AML-193 (cell line): ENCODE measurements around the gene ZC3H18.

Experiments used
- DNase-seq, 2 experiments: peaks; one replicate each; lab custom pipeline; 2025; lab: John Stamatoyannopoulos, UW

The ZC3H18 gene

DNA sequence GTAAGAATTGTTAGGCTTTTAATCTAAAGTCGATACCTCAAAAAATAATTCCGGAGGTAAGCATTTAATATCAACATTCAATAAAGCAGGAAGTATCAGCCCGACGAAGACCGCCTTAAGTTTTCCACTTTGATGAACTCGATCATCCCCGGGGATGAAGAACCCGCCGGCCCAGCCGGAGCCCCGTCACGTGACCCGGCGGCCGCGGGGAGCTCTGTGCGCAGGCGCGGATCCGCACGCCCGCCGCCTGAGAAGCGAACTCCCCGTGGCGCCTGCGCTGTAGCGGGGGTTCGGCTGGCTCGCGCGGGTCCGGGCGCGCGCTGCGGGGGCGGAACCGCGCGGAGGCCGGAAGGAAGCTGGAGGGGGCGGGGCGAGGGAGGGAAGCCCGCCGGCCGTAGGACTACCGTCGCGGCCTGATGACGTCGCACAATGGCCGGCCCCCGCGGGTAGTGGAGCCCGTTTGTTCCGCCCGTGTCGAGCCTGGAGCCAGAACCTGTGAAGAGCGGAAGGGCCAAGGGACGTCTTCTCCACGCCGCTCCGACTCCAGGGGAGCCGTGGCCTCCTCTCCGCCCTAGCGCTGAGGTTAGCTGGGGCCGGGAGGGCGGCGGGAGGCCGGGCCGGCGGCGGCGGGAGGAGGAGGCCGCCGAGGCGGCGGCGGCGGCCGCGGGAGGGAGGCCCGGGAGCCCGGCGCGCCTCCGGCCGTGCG is at the start of gene ZC3H18:
Gene ZC3H18 (plus strand): TSS at position 419 of the 706 bp plus-strand sequence. CDS start 6,721 bp downstream, outside the sequence.
- peak; percentile 88 to 91 for DNase-seq

DNA sequence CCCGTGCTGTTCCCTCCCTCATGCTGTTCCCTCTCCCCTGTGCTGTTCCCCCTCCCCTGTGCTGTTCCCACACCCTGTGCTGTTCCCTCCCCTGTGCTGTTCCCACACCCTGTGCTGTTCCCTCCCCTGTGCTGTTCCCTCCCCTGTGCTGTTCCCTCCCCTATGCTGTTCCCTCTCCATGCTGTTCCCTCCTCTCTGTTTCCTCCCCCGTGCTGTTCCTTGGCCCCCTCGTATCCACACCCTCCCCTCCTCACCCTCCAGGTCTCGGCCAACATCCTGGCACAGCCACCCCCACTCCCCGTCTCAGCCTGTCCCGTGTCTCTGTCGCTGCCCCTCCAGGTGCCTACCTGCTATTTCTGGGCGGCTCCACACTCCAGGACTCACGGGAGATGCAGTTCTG is 48.5 kb upstream of the ZC3H18 start:
- DNase-seq, result no peak

DNA sequence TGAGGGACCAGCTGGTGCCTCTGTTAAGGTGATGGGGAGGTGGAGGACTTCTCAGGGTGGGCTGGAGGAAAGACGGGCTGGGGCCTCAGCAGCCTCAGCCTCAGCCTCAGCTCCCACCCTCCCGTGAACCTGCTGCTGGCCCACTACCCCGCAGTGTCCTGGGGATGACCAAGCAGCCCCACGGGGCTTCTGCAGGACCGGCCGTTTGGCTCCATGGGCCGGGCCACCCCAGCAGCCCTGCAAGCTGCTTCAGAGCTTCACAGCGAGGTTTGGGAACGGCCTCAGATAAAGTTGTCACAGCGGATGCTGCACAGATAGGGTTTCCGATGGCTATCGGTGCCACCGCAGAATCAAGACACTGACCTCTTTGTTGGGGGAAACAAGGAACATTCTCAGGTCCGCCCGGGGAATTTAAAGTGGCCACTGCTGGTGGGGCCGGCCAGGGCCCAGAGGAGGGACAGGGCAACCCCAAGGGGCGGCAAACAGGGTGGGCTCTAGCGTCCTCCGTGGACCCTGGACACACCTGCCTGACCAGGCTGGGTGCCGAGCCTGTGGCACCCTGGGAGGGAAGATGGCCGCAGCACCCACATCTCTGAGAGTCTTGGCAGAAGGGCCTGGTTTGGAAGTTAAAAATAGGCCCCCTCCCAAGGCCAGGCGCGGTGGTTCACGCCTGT is 47.8 kb upstream of the ZC3H18 start:
- no peak for DNase-seq

DNA sequence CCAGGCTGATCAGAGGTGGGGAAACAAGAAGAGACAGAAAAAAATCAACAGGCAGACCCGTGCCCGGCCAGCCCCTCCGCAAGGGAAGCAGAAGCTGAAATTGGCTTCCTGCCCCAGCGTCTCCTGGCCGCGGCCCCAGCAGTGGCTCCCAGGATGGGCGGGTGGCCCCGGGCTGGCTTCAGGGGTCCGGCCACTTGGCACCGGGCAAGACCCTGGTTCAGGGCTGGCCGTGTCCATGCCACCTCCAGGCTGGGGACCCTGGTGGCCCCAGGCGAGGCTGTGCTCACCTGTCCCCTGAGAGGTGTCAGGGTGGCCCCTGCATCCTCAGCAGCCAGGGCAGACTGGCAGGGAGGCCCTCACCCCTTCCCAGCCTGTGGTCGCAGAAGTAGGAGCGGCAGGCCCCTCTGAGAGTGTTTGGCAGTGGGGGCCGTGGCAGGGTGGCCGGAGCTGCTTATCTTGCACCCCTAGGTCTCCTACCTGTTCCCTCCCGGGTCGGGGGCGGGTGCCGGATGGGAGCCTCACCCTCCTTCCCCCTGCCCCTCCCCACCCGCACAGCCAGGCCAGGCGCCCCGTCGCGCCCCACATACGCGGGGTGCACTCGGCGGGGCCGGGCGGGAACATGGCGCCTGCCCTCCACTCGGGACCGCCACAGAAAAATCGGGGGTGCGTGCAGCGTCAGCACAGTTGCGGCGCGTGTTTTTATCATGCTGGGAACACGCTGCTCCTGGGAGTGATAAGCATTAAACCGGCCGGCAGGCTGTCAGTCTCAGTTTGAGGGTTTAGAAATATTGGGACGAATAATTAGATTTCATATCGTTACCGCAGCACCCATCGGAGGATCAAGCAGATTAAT is 46.7 kb upstream of the ZC3H18 start:
- DNase-seq, result no peak

DNA sequence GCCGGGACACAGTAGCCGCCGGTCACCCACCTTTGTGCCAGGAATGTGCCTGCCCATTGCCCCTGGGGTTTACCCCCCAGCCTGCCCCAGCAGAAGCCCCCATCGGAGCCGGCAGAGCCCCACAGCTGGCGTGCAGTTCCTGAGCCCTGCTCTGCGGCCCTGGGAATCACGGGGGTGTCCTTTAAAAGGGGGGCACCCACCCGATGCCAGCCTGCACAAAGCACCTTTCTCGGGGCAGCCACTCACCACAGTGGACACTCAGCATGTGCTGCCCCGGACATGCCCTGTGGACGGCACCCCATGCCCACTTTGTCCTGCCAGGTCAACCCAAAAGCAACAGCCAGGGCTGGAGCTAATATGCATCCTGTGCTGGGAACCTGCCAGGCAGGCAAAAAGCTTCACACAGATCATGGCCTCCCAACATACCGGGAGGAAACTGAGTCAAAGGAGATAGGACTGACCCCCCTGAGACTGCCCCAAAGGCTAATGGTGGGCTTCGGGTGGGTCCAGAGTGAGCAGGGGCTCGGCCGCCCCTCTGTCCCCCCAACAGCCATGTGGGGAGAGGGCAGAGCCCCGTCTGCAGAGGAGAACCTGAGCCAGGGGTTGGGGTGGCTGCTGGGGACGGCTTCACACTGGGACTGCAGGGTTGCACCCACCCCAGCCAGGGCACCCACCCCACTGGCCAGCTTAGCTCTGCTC is 45.8 kb upstream of the ZC3H18 start:
- no peak for DNase-seq

DNA sequence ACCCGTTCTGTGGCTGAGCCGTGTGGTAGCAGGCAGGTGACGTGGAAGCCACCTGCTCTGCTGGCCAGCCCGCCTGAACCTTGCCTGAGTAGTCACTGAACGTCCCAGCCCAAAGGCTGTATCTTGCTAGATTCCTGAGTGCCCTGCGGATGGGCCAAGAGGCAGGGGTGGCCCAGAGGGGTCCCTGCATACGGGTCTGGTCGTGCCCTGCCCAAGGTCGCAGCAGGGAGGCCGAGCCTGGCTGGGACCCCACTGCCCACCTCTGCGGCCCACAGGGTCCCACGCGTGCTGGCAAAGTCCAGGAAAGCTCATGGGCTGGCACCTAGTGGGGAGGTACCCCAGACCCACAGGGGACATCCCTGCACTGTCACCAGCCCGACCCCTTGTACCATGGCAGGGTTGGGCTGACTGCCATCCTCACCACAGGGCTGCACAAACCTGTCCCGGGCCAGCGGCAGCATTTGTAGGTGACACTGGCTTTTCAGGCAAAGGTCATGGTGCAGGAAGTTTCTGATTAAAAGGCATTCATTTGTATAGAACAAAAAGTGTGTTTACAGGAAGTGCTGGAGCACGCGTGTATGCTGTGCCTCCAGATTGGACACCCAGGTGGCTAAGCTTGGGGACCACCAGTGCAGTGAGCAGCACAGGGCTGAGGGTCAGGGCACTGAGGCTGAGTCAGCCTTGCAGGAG is 45.1 kb upstream of the ZC3H18 start:
- DNase-seq, result no peak

DNA sequence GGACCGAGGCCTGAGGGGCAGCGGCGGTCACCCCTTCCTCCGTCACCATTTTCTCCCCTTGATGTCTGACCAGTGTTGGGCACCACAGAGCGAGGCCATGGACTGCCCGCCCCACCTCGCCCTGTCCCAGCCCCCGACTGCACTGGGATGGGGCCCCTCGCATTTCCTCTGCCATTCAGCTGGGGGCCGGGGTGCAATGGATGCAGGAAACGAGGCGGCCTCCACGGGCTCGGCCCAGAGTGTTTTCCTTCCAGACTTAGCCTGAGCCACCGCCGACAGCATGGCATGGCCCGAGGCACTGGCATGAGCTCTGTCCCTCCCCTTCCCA is 44.6 kb upstream of the ZC3H18 start:
- DNase-seq, result no peak

DNA sequence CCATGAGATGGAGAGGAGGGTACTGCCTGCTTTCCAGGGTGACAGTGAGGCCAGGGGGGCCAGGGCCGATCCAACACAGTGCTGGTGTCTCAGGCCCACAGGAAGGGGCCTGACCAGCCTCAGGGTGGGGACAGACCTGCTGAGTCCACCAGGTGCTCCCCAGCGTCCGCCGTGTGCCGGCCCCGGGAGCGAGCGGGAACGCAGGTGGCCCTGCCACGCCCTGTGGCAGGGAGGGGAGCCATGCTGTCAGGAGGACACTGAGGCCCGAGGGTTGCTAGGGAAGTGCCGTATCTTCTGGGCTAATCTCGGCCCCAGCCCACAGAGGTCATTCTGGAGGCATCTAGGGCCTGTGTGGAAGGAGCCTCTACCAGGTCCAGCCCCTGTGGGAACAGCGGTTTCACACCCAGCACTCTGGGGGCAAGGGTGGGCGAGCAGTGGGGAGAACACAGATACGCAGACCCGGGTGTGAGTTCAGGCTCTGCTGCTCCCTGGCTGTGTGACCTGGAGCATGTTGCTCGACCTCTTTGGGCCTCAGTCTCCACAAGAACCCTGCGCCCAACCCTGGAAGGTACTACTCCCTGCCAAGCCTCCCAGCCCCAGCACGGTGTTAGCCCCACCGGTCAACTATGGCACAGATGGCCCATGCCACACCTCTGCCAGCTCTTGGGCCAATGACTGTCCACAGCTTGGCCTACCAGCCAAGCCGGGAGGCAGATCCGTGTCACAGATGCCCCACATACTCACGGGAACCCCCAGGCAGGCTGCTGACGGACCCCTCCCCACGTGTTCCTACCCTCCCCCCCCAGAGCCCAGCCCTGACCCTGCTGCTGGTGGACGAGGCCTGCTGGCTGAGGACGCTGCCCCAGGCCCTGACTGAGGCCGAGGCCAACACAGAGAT is 43.9 kb upstream of the ZC3H18 start:
- DNase-seq, result no peak

DNA sequence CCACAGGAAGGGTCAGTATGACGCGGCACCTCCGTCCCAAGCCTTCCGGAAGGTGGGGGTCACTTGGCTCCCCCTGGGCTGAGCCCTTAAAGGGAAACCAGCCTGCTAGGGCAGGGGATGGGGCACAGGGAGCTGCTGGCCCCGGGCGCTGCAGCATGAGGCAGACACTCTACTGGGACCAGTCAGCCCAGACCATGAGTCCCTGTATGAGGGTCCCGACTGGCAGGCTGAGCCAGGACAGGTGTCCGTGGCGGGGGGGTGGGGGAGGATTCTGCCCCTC is 43.4 kb upstream of the ZC3H18 start:
- DNase-seq, result no peak

DNA sequence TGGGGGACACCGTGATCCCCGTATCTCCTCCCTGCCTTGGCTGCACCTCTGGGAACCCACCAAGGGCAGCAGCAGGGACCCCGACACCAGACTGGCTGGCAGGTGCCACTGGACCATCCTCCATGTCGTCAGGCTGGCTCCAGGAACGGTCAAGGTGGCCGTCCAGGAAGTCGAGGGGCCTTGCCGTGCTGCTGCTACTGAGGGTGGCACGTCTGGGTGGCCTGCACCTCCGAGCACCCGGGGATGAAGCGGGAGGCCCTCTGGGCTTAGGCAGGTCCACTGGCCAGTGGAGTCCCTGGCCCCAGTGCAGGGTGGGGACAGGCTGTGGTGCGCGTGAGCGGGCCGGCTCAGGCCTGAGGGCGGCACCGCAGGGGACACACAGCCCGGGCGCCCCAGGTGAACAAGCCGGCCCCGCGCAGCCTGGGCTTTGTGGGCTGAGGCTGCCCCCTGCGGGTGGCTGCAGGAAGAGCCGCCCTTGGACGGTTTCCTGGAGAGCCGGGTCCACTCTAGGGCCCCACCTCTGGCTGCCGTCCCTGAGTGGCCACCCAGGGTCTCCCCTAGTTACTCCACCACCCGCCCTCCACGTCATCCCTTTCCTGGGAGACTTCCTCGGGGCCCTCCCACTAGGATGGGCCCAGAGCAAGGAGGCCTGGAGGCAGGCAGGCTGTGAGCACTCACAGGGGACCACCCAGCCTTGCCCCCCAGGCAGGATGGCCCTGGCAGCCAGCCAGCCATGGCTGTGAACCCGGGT is 42.8 kb upstream of the ZC3H18 start:
- DNase-seq, result no peak

DNA sequence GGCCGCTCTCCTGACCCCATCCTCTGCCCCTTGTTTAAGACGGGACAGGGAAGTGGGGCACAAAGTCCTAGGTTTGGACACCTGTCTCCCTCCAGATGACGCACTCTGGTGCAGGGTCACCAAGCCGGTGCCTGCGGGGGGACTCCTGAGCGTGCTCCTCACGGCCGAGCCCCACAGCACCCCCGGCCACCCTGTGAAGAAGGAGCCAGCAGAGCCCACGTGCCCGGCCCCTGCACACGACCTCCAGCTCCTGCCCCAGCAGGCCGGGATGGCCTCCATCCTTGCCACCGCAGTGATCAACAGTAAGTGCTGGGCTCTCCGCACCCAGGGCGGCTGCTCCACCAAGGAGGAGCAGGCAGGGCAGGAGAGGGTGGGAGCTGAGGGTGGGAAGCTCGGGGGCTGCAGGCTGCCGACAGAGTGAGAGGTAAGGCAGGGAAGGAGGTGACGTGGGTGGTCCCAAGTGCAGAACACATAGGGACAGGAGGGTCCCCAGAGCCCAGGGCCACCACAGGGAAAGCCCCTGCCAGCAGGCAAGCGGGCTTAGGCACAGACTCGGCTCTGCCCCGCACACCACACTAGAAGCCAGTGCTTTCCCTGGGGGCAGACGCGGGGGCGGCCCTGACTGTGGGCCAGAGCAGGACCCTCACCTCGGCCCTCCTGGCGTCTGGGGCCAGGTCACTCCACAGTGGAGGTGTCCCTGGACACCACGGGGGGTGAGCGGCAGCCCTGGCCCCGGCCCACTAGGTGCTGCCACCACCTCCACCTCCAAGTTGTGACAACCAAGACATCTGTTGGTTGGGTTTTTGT is 42.1 kb upstream of the ZC3H18 start:
- DNase-seq, result no peak

DNA sequence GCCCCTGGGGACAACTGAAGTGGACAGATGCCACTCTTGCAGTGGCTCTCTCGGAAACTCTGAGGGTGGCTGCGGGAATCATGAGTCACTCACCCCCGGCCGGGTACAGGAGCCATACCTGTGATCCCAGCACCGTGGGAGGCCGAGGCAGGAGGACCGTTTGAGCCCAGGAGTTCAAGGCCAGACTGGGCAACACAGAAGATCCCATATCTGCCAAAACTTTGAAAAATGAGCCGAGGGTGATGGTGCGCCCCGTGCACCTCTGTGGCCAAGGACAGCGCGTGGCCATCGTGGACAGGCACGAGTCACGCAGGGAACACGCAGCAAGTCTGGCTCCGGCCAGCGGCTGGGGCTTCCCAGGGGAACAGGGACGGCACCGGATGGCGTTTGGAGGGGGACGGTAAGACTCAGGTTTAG is 41.3 kb upstream of the ZC3H18 start:
- DNase-seq, result no peak

DNA sequence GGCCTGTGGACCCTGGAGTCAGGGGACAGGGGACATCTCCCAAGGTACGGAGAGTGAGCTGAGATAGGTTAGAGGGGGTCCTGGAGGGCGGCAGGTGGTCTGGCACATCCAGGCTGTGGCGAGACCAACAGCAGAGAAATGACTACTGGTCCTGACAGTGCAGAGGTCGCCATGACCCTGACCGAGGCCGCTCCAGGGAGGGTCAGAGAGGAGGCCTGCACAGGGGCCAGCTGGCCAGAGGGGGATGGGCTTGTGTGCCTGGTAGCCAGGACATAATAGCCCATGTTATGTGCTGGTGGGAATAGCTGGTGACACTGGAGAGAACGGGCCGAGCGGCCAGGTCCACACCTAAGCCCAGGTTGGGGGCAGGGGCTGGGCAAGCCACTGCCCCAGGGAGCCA is 40.6 kb upstream of the ZC3H18 start:
- no peak for DNase-seq

DNA sequence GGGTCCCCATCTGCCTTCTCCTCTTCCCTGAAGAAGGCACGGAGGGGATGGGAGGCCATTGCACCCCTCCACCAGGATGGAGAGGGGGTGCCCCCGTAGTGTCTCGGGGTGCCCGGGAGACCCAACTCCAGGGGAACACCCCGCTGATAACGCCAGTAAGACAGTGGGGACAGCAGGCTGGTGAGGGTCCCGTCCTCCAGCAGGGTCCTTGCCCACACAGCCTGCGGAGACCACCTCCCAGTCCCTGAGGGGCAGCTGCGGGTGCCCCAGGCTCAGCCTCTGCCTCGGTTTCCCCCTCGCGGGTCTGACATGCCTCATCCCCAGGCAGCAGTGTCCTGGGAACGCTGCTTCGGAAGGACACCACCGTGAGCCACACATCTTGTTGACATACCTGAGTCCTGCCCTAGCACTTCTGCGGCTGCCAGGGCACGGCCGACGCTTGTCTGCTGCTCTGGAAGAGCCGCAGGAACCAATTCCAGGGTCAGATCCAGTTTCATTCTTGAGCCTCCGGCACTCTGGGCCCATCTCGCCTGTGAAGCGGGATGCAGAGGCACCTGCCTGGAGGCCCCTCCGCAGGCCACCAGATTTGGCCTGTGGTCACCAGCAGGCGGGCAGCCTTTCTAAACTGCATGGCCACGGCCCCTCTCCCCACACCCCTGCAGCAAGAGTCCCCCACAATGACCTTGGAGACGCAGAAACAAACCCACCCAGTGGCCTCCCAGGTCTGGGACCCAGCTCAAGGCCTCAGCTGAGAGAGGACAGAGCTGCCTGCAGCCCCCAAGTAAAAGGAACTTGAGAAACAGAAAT is 39.9 kb upstream of the ZC3H18 start:
- DNase-seq, result no peak

DNA sequence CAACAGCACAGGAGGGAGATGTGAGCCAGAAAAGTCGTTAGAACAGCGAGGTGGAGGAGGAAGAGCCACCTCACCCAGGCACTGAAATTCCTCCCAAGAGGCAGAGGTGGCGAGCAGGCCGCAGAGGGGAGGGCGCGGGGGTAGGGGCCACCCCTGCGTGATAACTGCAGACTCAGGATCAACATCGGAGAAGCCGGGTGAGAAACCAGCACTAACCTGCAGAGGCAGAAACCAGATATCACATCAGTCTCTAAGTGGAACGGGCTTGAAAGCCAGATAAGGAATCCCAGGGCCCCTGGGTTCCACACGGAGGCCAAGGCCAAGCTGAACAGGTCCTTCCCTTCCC is 39.4 kb upstream of the ZC3H18 start:
- DNase-seq, result no peak

DNA sequence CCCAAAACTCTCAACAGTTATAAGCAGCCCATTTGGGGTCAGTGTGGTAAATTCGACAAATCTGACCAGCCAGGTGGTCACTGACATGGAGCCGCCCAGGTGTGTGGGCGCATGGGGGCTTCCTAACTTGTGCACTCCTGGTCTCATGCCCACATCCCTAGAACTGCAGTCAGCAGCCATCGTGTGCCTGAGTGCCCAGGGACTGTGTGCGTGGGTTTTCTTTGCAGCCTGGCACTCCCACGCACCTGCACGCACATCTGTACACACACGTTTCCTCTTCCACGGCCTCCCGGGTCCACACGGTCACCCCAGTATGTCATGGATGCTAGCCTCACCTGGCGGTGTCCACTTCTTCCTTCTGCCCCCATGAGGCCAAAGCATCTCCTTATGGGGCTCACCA is 38.9 kb upstream of the ZC3H18 start:
- no peak for DNase-seq

DNA sequence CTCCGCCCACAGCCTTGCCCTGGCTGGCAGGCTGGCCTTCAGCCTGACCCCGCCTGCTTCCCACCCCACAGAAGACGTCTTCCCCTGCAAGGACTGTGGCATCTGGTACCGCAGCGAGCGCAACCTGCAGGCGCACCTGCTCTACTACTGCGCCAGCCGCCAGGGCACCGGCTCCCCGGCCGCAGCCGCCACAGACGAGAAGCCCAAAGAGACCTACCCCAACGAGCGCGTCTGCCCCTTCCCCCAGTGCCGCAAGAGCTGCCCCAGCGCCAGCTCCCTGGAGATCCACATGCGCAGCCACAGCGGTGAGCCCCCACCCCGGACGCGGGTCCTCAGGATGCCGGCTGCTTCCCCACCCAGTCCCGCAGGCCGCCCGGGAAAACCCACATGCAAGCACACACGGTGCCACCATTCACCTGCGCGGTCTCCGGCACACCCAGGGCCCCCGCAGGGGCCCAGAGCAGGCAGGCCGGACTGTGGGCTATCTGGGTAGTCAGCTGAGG is 38.2 kb upstream of the ZC3H18 start:
- no peak for DNase-seq

DNA sequence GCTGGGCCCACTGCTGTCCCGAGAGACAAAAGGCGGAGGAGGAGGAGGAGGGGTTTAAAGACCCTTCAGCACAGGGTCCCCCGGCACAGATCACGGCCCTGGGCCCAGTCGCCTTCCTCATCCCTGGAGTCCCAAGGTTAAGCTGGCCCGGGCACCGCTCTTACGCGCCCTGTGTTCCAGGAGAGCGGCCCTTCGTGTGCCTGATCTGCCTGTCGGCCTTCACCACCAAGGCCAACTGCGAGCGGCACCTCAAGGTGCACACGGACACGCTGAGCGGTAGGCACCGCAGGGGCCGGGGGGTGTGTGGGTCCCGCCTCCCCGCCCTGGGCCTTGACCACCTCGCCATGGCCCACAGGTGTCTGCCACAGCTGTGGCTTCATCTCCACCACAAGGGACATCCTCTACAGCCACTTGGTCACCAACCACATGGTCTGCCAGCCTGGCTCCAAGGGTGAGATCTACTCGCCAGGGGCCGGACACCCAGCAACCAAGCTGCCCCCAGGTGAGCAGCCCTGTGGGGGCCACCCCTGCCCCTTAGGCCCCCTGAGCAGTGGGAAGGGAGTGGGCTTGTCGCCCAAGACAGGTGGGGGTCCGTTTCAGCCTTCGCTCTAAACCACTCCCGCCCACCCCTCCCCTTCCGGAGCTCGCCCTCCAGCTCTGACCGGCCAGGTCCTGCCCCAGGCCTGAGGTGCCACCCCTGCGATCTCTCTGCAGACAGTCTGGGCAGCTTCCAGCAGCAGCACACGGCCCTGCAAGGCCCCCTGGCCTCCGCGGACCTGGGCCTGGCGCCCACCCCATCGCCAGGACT is 37.6 kb upstream of the ZC3H18 start:
- no peak for DNase-seq
